CD1c-positive myeloid dendritic cell (primary cell): ENCODE results near the gene IRF4.

Source experiments
- DNase-seq: peaks from one replicate; pipeline ENCODE4 v3.0.0-alpha.2; 2016; ENCODE audit errors: extremely low spot score

The IRF4 gene

GRCh38 chr6:381742-382461 is 9.7 kb upstream of the IRF4 start:
- no peak for DNase-seq

GRCh38 chr6:382883-383810 is 8.4 kb upstream of the IRF4 start:
- DNase-seq, result no peak

- no peak for DNase-seq
These were observed 7.7 kb upstream of the IRF4 start for GRCh38 chr6:383856-384255.

- DNase-seq, result no peak
These were observed 6.7 kb upstream of the IRF4 start for GRCh38 chr6:384898-385297.

GRCh38 chr6:385614-386013 is 5.9 kb upstream of the IRF4 start:
- no peak for DNase-seq

- DNase-seq, result no peak
These were observed 4.8 kb upstream of the IRF4 start for GRCh38 chr6:386688-387266.

- DNase-seq, result peak; percentile 86
These were observed 4.2 kb upstream of the IRF4 start for GRCh38 chr6:387293-387741.

GRCh38 chr6:388202-388903 is 3.2 kb upstream of the IRF4 start:
- DNase-seq, result peak; percentile 45

- DNase-seq, result no peak
These were observed 2.4 kb upstream of the IRF4 start for GRCh38 chr6:389143-389542.

- no peak for DNase-seq
These were observed 1.9 kb upstream of the IRF4 start for GRCh38 chr6:389622-390021.

GRCh38 chr6:390914-391558 is 516 bp upstream of the IRF4 start:
- peak; percentile 61 for DNase-seq

GRCh38 chr6:392441-393390 is 1.2 kb downstream of the IRF4 start:
- peak; percentile 56 for DNase-seq

- DNase-seq, result no peak
These were observed 2.1 kb downstream of the IRF4 start for GRCh38 chr6:393391-394221.

GRCh38 chr6:394641-395289 is 3.2 kb downstream of the IRF4 start:
- DNase-seq, result no peak

GRCh38 chr6:395432-396125 is 4.0 kb downstream of the IRF4 start:
- DNase-seq, result peak; percentile 55

- no peak for DNase-seq
These were observed 4.6 kb downstream of the IRF4 start for GRCh38 chr6:396126-396520.

- no peak for DNase-seq
These were observed 5.5 kb downstream of the IRF4 start for GRCh38 chr6:397056-397455.

- DNase-seq, result no peak
These were observed 6.1 kb downstream of the IRF4 start for GRCh38 chr6:397604-398003.
